VCaP (cell line): Measurements from ENCODE around the gene ABCC1.

Experiments used
- H3K27ac ChIP-seq: fragments of 450-650 bp; 2 replicates; pipeline ENCODE4 v1.5.1; 2017
- TF ChIP-seq, protein P1 (sequence below): fragments of 450-650 bp; conservative IDR thresholded peaks from 2 replicates; pipeline ENCODE4 v1.5.1; 2017; ENCODE audit warnings: mild to moderate bottlenecking, moderate library complexity

Gene ABCC1

DNA sequence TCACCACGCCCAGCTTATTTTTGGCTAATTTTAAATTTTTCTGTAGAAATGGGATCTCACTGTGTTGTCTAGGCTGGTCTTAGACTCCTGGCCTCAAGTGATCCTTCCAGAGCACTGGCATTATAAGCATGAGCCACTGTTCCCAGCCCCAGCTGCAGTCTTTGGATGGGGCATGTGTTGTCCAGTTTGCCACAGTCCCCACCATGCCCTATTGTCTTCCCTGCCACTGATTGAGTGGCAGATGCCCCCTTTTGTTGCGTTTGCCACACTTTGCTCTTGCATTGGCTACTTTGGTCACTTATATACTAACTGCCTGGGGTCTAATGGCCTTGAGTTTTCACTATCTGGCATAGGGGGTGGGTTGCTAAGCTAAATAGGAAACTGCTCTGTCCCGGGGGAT lies 60.8 kb downstream of the ABCC1 start:
- H3K27ac ChIP-seq, result no peak overlapping the region
- TF ChIP-seq, protein P1, sequence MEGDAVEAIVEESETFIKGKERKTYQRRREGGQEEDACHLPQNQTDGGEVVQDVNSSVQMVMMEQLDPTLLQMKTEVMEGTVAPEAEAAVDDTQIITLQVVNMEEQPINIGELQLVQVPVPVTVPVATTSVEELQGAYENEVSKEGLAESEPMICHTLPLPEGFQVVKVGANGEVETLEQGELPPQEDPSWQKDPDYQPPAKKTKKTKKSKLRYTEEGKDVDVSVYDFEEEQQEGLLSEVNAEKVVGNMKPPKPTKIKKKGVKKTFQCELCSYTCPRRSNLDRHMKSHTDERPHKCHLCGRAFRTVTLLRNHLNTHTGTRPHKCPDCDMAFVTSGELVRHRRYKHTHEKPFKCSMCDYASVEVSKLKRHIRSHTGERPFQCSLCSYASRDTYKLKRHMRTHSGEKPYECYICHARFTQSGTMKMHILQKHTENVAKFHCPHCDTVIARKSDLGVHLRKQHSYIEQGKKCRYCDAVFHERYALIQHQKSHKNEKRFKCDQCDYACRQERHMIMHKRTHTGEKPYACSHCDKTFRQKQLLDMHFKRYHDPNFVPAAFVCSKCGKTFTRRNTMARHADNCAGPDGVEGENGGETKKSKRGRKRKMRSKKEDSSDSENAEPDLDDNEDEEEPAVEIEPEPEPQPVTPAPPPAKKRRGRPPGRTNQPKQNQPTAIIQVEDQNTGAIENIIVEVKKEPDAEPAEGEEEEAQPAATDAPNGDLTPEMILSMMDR, result no peak

DNA sequence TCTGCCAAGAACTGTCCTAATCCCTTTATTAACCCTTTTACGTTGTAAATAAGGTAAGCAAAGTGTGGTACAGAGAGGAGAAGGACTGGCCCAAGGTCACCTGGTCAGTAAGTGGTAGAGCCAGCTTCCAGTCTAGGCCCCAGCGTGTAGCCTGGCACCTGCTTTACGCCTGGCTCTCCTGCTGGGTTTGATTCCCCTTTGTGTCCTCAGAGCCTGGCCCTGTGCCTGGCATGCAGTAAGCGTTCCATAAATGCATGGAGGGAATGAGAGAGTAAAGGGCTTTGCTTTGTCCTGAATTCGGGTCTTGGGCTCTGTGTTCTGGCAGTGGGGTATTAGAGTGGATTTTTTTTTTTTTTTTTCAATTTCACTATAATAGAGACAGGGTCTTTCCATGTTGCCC lies 62.7 kb downstream of the ABCC1 start:
- TF ChIP-seq, protein P1, result no peak
- no peak overlapping the region for H3K27ac ChIP-seq

DNA sequence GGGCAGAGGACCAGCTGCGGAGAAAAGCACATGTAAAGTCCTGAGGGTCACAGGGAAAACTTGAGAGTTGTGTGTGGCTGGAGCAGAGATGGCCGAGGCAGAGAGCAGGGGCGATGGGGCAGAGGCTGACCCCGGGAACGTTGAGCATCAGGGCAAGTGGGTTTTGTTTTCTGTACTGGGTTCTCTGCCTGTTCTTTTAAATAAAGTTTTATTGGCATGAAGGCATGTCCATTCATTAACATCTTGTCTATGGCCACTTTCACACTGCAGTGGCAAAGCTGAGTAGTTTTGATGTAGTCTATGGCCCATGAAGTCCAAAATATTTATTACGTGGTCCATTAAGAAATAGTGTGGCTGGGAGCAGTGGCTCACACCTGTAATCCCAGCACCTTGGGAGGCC lies 64.4 kb downstream of the ABCC1 start:
- TF ChIP-seq, protein P1, result no peak
- H3K27ac ChIP-seq, result peak overlapping the region; percentile 54

DNA sequence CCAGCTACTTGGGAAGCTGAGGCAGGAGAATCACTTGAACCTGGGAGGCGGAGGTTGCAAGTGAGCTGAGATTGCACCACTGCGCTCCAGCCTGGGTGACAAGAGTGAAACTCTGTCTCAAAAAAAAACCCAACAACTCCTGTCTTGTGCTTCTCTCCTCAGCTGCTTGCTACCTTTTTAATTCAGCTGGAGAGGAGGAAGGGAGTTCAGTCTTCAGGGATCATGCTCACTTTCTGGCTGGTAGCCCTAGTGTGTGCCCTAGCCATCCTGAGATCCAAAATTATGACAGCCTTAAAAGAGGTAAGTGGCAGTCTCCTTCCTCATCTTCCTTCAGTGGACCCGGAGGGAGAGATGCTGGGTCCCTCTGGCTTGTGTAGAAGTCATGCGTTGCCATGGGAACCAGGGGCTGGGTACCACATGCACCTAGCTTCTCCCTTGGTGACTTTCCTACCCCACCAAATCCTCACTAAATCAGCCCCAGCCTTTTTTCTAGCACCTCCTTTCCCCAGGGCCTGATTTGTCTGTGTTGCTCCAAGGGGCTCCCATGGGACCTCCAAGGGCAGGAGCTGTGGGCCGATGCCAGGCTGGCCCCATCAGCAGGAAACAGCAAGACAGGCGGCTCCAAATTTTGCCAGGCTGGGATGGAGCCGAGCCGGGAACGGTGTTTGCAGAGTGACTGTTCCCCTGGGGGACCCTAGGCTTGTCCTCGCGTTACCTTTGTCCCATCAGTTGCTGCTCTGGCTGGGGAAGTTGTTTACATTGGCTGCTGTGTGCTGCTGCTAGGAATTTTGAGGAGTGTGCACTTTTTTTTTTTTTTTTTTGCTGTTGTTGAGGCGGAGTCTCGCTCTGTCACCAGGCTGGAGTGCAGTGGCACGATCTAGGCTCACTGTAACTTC lies 65.2 kb downstream of the ABCC1 start:
- TF ChIP-seq, protein P1, result no peak
- H3K27ac ChIP-seq, result peak overlapping the region; percentile 54

DNA sequence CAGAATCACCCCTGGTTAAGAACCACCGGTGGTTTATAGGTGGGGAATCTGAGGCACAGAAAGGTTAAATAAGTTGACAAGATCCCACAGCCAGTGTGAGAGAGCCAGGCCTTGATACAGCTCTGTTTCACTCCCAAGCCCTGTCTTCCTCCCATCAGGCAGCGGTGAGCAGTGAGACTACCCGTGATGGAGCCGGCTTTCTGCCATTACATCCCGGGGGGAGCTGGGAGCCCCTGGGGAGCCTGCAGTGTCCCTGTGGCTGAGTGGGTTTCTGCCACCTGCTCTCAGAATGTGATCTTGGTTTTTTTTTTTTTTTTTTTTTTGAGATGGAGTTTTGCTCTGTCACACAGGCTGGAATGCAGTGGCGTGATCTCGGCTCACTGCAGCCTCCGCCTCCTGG lies 66.4 kb downstream of the ABCC1 start:
- TF ChIP-seq, protein P1, result no peak
- peak overlapping the region; percentile 54; the same call in 1 of the 2 replicates for H3K27ac ChIP-seq

DNA sequence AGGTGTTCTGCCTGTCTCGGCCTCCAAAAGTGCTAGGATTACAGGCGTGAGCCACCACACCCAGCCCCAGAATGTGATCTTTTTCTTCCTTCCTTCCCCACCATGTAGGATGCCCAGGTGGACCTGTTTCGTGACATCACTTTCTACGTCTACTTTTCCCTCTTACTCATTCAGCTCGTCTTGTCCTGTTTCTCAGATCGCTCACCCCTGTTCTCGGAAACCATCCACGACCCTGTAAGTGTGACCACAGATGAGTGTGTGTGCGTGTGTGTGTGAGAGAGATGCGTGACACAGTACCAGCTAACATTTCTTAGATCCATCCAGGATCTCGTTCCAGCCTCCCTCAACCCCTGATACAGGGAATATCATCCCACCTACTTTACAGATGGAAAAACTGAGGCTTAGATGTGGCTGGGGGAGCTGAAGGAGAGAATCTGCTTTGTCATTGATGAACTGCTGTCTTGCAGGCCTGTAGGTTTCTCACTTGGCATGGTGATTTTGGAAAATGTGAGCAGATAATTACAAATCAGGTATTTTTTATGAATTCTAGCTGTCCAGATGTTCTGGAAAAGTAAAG lies 67.1 kb downstream of the ABCC1 start:
- no peak overlapping the region; the same call in 1 of the 2 replicates for H3K27ac ChIP-seq
- TF ChIP-seq, protein P1, result no peak

DNA sequence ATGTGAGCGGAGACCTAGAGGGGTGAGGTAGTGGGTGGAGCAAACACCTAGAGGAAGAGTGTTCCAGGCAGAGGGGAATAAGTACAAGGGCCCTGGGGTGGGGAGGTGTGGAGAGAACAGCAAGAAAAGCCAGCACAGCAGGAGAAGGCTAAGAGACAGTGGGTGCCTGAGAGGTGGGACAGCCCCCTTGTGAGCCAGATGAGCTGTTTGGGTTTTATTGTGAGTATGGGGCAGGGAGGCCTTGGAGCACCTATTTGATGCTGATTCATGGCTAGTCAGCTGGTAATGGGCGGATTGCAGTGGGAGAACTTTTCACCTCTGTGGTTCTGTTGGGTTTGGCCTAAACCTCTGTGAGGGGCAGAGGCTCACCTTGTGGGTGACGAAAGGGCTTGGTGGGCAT lies 68.4 kb downstream of the ABCC1 start:
- TF ChIP-seq, protein P1, result no peak
- H3K27ac ChIP-seq, result no peak overlapping the region
